ENCODE results near the gene TOPBP1. TPM values are rescaled to one million over a fixed set of nuclear protein-coding genes. Genes with fewer than 3 reads are reported as not detected.

TOPBP1 gene
- total RNA-seq, 1 experiment from 2014 or later: 51.5 TPM

DNA sequence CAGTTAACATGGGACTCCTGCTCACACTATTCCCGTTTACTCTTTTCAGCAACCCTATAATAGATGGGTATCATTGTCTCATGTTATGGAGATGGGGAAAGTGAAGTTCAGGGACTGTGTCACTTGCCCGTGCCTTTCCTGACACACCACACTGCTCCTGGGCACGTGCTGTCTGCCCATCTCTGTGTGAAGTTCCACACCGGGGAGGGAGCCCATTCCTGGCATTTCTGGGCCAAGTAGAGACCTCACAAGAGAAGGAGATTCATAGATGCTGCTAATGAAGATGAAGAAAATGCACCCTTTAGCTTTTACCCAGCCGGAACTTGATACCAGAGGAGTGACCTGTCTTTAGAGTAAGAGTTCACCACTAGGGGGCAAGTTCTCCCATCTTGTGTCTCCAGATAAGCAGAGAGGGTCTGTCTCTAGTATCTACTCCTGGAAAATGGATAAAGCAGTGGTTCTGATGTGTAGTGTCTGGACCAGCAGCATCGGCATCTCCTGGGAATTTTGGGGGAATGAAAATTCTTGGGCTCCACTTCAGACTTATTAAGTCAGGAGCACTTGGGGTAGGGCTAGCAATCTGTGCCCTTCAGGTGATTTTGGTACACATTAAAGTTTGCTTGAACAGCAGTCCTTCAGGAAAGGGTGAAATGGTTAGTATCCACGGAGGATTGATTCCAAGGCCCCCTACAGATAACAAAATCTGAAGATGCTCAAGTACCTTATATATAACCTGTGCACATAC lies 2.0 kb upstream of the TOPBP1 start:
- Histone ChIP-seq H3K79me2 (ENCODE audit: insufficient read depth, low read length) (peaks cover 2% of the 10 kb centered on the region; the same call in 1 of the 2 replicates), H2BK120ac (ENCODE audit: low read depth, low read length, poor library complexity, severe bottlenecking) (no peak overlapping the region), H3K9me3 (ENCODE audit: control insufficient read depth, low read depth, low read length) (no peaks in the 10 kb centered on the region), H3K9ac (ENCODE audit: extremely low read depth, insufficient read length, low read length) (no peak overlapping the region), H4K8ac (replicated peaks; ENCODE audit: insufficient read length, low read depth, low read length) (no peak overlapping the region), H3K56ac (ENCODE audit: insufficient read length, low read depth, low read length) (no peak overlapping the region), H2BK12ac (ENCODE audit: insufficient read length, low read depth, low read length) (no peak overlapping the region), H4K91ac (ENCODE audit: insufficient read length, low read depth, low read length) (no peak overlapping the region), H2BK5ac (ENCODE audit: insufficient read length, low read length) (no peak overlapping the region), H3K14ac (ENCODE audit: insufficient read depth, low read length) (no peak overlapping the region), H2AFZ (ENCODE audit: low read length) (no peak overlapping the region), H3K79me1 (ENCODE audit: insufficient read depth, low read depth, low read length, poor library complexity, severe bottlenecking) (no peaks in the 10 kb centered on the region), H3T11ph (ENCODE audit: low read length) (no peak overlapping the region), H2BK20ac (ENCODE audit: low read depth, low read length, poor library complexity, severe bottlenecking) (no peak overlapping the region), H4K5ac (ENCODE audit: insufficient read length, low read depth, low read length) (no peak overlapping the region), H3K4me1 (ENCODE audit: insufficient read depth, low read length) (no peaks in the 10 kb centered on the region; the same call in none of the 2 replicates), H2AK5ac (ENCODE audit: insufficient read length, low read length) (no peak overlapping the region), H3K27me3 (ENCODE audit: insufficient read depth, low read length) (no peaks in the 10 kb centered on the region), H3K23me2 (ENCODE audit: insufficient read length, low read depth, low read length, poor library complexity, severe bottlenecking) (peaks cover 3% of the 10 kb centered on the region), H2BK15ac (ENCODE audit: low read depth, low read length) (no peak overlapping the region), H3K23ac (ENCODE audit: insufficient read length, low read depth, low read length) (no peak overlapping the region), H3K27ac (ENCODE audit: insufficient read length, low read depth, low read length) (no peak overlapping the region), H3K4me2 (ENCODE audit: insufficient read depth, insufficient read length, low read length) (no peak overlapping the region), H3K18ac (ENCODE audit: insufficient read length, low read depth, low read length) (no peak overlapping the region), H4K20me1 (ENCODE audit: control insufficient read depth, insufficient read depth, insufficient read length) (no peaks in the 10 kb centered on the region), H3K4ac (ENCODE audit: low read depth, low read length) (no peak overlapping the region)
- WGBS (ENCODE audit: extremely low coverage, insufficient read length, low lambda C conversion rate): no CpG with 5 or more reads among the region's 7 CpGs
- no peaks in the 10 kb centered on the region for H3K9me3 Mint-ChIP-seq
- no peaks in the 10 kb centered on the region for H3K27me3 Mint-ChIP-seq (ENCODE audit: low read depth)
- peak; percentile 57 for DNase-seq
- H3K36me3 Mint-ChIP-seq (ENCODE audit: insufficient read depth in 1 of 3, low read depth in 3 of 3): peaks cover 0 to 12% (median 8%) of the 10 kb centered on the region in 3 experiments; a peak in 6 of 7 replicates
- TF ChIP-seq, protein P1, sequence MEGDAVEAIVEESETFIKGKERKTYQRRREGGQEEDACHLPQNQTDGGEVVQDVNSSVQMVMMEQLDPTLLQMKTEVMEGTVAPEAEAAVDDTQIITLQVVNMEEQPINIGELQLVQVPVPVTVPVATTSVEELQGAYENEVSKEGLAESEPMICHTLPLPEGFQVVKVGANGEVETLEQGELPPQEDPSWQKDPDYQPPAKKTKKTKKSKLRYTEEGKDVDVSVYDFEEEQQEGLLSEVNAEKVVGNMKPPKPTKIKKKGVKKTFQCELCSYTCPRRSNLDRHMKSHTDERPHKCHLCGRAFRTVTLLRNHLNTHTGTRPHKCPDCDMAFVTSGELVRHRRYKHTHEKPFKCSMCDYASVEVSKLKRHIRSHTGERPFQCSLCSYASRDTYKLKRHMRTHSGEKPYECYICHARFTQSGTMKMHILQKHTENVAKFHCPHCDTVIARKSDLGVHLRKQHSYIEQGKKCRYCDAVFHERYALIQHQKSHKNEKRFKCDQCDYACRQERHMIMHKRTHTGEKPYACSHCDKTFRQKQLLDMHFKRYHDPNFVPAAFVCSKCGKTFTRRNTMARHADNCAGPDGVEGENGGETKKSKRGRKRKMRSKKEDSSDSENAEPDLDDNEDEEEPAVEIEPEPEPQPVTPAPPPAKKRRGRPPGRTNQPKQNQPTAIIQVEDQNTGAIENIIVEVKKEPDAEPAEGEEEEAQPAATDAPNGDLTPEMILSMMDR (conservative IDR thresholded peaks at IDR 0.05): peak; percentile 85
- peak overlapping the region in 1 of 3 experiments; percentile 91; a peak in 1 of 7 replicates for H3K27ac Mint-ChIP-seq
- peaks cover 27 to 30% of the 10 kb centered on the region in 2 experiments for H3K4me1 Mint-ChIP-seq
- H3K4me3 Mint-ChIP-seq: peak overlapping the region; percentile 2 to 3; a peak in 2 of 5 replicates

All from H9 (cell line).